HepG2 (cell line): ENCODE measurements around the gene IGFN1.

Source experiments
- CCAR2 ChIP-seq: fragments of 200-400 bp; formaldehyde crosslinking; optimal IDR thresholded peaks from 2 replicates; pipeline ENCODE3; 2018; ENCODE audit warnings: low read depth, mild to moderate bottlenecking, low read length, moderate library complexity
- CREM ChIP-seq, 2 experiments: sonication (generic) in 1 of 2; formaldehyde crosslinking in 1 of 2; IDR thresholded peaks; 2 replicates each; pipeline versions ENCODE4 v1.4.0 to v1.6.1; 2016 to 2020; ENCODE audit warnings: antibody characterized with exemption in 1 of 2, mild to moderate bottlenecking in 1 of 2, missing genetic modification reagents in 1 of 2
- NFIC ChIP-seq: IDR thresholded peaks from 2 replicates; pipeline ENCODE4 v1.6.1; 2012; ENCODE audit warnings: mild to moderate bottlenecking, low read length, inconsistent platforms
- POLR2A ChIP-seq, 2 experiments: IDR thresholded peaks; 2 replicates each; pipeline ENCODE4 v1.6.1; 2011; ENCODE audit warnings: low read depth in 2 of 2, low read length in 2 of 2, mild to moderate bottlenecking in 1 of 2, moderate library complexity in 1 of 2; ENCODE audit not compliant: insufficient read depth in 1 of 2
- ZBTB38 ChIP-seq: sonication (generic); formaldehyde crosslinking; IDR thresholded peaks from 2 replicates; pipeline ENCODE4 v1.5.1; 2020; ENCODE audit warnings: mild to moderate bottlenecking, missing genetic modification reagents
- ZBTB7A ChIP-seq: sonication (generic); formaldehyde crosslinking; IDR thresholded peaks from 2 replicates; pipeline ENCODE4 v1.8.0; 2022; ENCODE audit warnings: mild to moderate bottlenecking, missing genetic modification reagents
- ZNF251 ChIP-seq: sonication (generic); formaldehyde crosslinking; IDR thresholded peaks from 2 replicates; pipeline ENCODE4 v1.9.0; 2021; ENCODE audit warnings: mild to moderate bottlenecking, missing genetic modification reagents
- TF ChIP-seq, protein P1 (sequence below): sonication (generic); formaldehyde crosslinking; IDR thresholded peaks from 2 replicates; pipeline ENCODE4 v1.5.0; 2020; ENCODE audit warnings: mild to moderate bottlenecking, missing genetic modification reagents, moderate library complexity
- TF ChIP-seq, protein P2 (sequence below): fragments of 450-650 bp; IDR thresholded peaks from 2 replicates; pipeline ENCODE4 v1.6.1; 2017; ENCODE audit warnings: mild to moderate bottlenecking
- TF ChIP-seq, protein P3 (sequence below): IDR thresholded peaks from 2 replicates; pipeline ENCODE4 v1.6.1; 2012; ENCODE audit warnings: inconsistent platforms
- TF ChIP-seq, protein P4 (sequence below): sonication (generic); formaldehyde crosslinking; IDR thresholded peaks from 2 replicates; pipeline ENCODE4 v1.4.0; 2020; ENCODE audit warnings: missing genetic modification reagents

DNA sequence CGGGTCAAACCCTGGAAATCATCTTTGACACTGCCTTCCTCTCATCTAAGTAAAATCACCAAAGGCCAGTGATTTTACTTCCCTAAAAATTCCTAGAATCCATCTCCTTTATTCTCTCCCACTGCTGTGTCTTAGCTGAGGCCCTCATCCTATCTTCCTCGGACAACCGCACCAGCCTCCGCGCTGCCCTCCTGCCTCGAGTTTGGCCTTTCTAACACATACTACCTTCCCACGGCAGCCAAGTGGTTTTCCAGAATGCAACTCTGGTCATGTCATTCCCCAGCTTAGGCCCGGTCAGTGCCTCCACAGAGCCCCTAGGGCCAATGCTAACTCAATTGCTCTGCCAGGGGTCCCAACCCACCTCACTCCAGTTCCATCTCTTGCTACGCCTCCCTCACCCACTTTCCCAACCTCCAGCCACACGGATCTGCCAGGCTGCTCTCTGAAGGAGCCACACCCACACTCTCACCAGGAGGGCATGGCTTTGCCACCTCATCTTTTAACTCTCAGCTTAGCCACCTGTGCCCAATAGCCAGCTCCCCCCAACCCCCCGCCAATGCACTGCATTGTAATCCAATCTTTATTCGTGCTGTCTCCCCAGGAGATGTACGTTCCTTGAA lies 43.1 kb upstream of the IGFN1 start:
- TF ChIP-seq CREM (IDR thresholded peaks at IDR 0.05) (no peak), CREM (CRISPR knock-in tag; IDR thresholded peaks at IDR 0.05) (no peak), NFIC (no peak), CCAR2 (no peak), POLR2A (IDR thresholded peaks at IDR 0.05; ENCODE audit: insufficient read depth in 1 of 2, low read depth in 2 of 2, low read length in 2 of 2) (no peak), ZBTB7A (CRISPR knock-in tag) (no peak), ZNF251 (no peak), ZBTB38 (CRISPR knock-in tag) (no peak)
- TF ChIP-seq, protein P1, sequence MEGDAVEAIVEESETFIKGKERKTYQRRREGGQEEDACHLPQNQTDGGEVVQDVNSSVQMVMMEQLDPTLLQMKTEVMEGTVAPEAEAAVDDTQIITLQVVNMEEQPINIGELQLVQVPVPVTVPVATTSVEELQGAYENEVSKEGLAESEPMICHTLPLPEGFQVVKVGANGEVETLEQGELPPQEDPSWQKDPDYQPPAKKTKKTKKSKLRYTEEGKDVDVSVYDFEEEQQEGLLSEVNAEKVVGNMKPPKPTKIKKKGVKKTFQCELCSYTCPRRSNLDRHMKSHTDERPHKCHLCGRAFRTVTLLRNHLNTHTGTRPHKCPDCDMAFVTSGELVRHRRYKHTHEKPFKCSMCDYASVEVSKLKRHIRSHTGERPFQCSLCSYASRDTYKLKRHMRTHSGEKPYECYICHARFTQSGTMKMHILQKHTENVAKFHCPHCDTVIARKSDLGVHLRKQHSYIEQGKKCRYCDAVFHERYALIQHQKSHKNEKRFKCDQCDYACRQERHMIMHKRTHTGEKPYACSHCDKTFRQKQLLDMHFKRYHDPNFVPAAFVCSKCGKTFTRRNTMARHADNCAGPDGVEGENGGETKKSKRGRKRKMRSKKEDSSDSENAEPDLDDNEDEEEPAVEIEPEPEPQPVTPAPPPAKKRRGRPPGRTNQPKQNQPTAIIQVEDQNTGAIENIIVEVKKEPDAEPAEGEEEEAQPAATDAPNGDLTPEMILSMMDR, result no peak
- TF ChIP-seq, protein P2, sequence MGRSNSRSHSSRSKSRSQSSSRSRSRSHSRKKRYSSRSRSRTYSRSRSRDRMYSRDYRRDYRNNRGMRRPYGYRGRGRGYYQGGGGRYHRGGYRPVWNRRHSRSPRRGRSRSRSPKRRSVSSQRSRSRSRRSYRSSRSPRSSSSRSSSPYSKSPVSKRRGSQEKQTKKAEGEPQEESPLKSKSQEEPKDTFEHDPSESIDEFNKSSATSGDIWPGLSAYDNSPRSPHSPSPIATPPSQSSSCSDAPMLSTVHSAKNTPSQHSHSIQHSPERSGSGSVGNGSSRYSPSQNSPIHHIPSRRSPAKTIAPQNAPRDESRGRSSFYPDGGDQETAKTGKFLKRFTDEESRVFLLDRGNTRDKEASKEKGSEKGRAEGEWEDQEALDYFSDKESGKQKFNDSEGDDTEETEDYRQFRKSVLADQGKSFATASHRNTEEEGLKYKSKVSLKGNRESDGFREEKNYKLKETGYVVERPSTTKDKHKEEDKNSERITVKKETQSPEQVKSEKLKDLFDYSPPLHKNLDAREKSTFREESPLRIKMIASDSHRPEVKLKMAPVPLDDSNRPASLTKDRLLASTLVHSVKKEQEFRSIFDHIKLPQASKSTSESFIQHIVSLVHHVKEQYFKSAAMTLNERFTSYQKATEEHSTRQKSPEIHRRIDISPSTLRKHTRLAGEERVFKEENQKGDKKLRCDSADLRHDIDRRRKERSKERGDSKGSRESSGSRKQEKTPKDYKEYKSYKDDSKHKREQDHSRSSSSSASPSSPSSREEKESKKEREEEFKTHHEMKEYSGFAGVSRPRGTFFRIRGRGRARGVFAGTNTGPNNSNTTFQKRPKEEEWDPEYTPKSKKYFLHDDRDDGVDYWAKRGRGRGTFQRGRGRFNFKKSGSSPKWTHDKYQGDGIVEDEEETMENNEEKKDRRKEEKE, result no peak
- TF ChIP-seq, protein P3, sequence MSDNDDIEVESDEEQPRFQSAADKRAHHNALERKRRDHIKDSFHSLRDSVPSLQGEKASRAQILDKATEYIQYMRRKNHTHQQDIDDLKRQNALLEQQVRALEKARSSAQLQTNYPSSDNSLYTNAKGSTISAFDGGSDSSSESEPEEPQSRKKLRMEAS, result no peak
- TF ChIP-seq, protein P4, sequence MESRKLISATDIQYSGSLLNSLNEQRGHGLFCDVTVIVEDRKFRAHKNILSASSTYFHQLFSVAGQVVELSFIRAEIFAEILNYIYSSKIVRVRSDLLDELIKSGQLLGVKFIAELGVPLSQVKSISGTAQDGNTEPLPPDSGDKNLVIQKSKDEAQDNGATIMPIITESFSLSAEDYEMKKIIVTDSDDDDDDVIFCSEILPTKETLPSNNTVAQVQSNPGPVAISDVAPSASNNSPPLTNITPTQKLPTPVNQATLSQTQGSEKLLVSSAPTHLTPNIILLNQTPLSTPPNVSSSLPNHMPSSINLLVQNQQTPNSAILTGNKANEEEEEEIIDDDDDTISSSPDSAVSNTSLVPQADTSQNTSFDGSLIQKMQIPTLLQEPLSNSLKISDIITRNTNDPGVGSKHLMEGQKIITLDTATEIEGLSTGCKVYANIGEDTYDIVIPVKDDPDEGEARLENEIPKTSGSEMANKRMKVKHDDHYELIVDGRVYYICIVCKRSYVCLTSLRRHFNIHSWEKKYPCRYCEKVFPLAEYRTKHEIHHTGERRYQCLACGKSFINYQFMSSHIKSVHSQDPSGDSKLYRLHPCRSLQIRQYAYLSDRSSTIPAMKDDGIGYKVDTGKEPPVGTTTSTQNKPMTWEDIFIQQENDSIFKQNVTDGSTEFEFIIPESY, result no peak
